ENCODE measurements around the gene IFNAR1. TPM values are rescaled to one million over a fixed set of nuclear protein-coding genes. Genes with fewer than 3 reads are reported as not detected.

IFNAR1 gene
- total and polyA plus RNA-seq, 9 of the 15 experiments (the other 6 are each of a cell fraction or from before 2014, with no cell fraction given): 8.6 to 31.8 (median 14.8) TPM

- TF ChIP-seq MEF2D (tag; conservative IDR thresholded peaks at IDR 0.05; ENCODE audit: low read depth) (0 out of 2 replicates have a peak, but pooled peaks have one; percentile 37), ZNF347 (CRISPR knock-in tag; IDR thresholded peaks at IDR 0.05; ENCODE audit: low read depth) (no peak), CREM (IDR thresholded peaks at IDR 0.05; ENCODE audit: low read depth) (peak; percentile 77; the same call in 1 of the 2 replicates), ZNF507 (tag; conservative IDR thresholded peaks at IDR 0.05) (no peak), ZNF124 (CRISPR knock-in tag; IDR thresholded peaks at IDR 0.05) (no peak), BCL6 (CRISPR knock-in tag; IDR thresholded peaks at IDR 0.05) (no peak), CEBPZ (IDR thresholded peaks at IDR 0.05; ENCODE audit: borderline replicate concordance, low read depth, low read length) (no peak), CBX1 (IDR thresholded peaks at IDR 0.05; ENCODE audit: low read depth) (no peak; the same call in 1 of the 2 replicates), SRSF9 (IDR thresholded peaks at IDR 0.05; ENCODE audit: borderline replicate concordance, low read depth, low read length) (no peak), PURB (CRISPR knock-in tag; IDR thresholded peaks at IDR 0.05; ENCODE audit: low read depth) (no peak), TRIM25 (IDR thresholded peaks at IDR 0.05; ENCODE audit: borderline replicate concordance) (no peak), MBD1 (CRISPR knock-in tag; IDR thresholded peaks at IDR 0.05) (no peak), ZNF212 (CRISPR knock-in tag; IDR thresholded peaks at IDR 0.05) (0 out of 2 replicates have a peak, but pooled peaks have one; percentile 70), GABPB2 (CRISPR knock-in tag; conservative IDR thresholded peaks at IDR 0.05) (no peak), POLR3G (IDR thresholded peaks at IDR 0.05; ENCODE audit: extremely low read depth, insufficient read length, insufficient replicate concordance) (no peak), KDM2B (CRISPR knock-in tag; IDR thresholded peaks at IDR 0.05) (peak; percentile 21; the same call in 1 of the 2 replicates), KAT2B (IDR thresholded peaks at IDR 0.05; ENCODE audit: low read depth, low read length) (no peak), SLC30A9 (CRISPR knock-in tag; IDR thresholded peaks at IDR 0.05) (no peak), POLR2B (IDR thresholded peaks at IDR 0.05; ENCODE audit: low read depth, partially characterized antibody) (peak; percentile 99), ZNF551 (CRISPR knock-in tag; IDR thresholded peaks at IDR 0.05) (no peak), C11orf30 (IDR thresholded peaks at IDR 0.05; ENCODE audit: low read depth) (no peak), RAD51 (IDR thresholded peaks at IDR 0.05; ENCODE audit: borderline replicate concordance, low read depth) (no peak)
Measured at GRCh38 chr21:33324291-33325221, at the start of gene IFNAR1 (continued).
